SK-N-SH (cell line): ENCODE measurements around the gene SLX4IP. TPM values are rescaled to one million over a fixed set of nuclear protein-coding genes. Genes with fewer than 3 reads are reported as not detected.

Source experiments
- CTCF ChIA-PET: fragments of 300-600, 350-600 bp; formaldehyde crosslinking; extraction: SDS; loops from one replicate; lab custom pipeline; 2021; lab: Yijun Ruan, JAX
- POLR2A ChIA-PET: fragments of 350-600 bp; sonication (Branson Sonifier 250); formaldehyde crosslinking; extraction: SDS; loops from one replicate; lab custom pipeline; 2020; ENCODE audit warnings: antibody characterized with exemption, inconsistent platforms; lab: Yijun Ruan, JAX
- DNase-seq: peaks from one replicate; pipeline ENCODE4 v3.0.0; 2012
- H2AFZ ChIP-seq: fragments of 200-600 bp; sonication (generic); 2 replicates; pipeline ENCODE4 v1.8.1; 2016; ENCODE audit warnings: antibody characterized with exemption, mild to moderate bottlenecking, low read depth
- H3F3A ChIP-seq: fragments of 200-600 bp; sonication (generic); replicated peaks from 2 replicates; pipeline ENCODE3; 2016; ENCODE audit warnings: antibody characterized with exemption, mild to moderate bottlenecking; ENCODE audit not compliant: insufficient read depth
- H3K27ac ChIP-seq, 2 experiments: fragments of 200-500 bp in 1 of 2; fragments of 200-600 bp in 1 of 2; sonication (Bioruptor generic) in 1 of 2; sonication (generic), shearing (Covaris generic) in 1 of 2; 2 replicates each; pipeline versions ENCODE4 v1.5.1 to v1.6.1; 2014 to 2016; ENCODE audit warnings: low read depth in 2 of 2, inconsistent platforms in 1 of 2, low read length in 1 of 2, mild to moderate bottlenecking in 1 of 2, mixed read lengths in 1 of 2
- H3K27me3 ChIP-seq: fragments of 200-600 bp; sonication (generic), shearing (Covaris generic); 2 replicates; pipeline ENCODE4 v1.6.1; 2016; ENCODE audit warnings: mixed run types; ENCODE audit not compliant: insufficient read depth
- H3K36me3 ChIP-seq, 2 experiments: fragments of 200-500 bp in 1 of 2; fragments of 200-600 bp in 1 of 2; sonication (Bioruptor generic) in 1 of 2; sonication (generic) in 1 of 2; replicated peaks in 1 of 2; 2 replicates each; pipeline versions ENCODE3 to v1.5.1; 2014 to 2016; ENCODE audit warnings: low read length in 1 of 2, mild to moderate bottlenecking in 1 of 2; ENCODE audit not compliant: insufficient read depth in 2 of 2, control insufficient read depth in 1 of 2
- H3K4me1 ChIP-seq, 2 experiments: fragments of 200-500 bp in 1 of 2; fragments of 200-600 bp in 1 of 2; sonication (Bioruptor generic) in 1 of 2; sonication (generic), shearing (Covaris generic) in 1 of 2; 2 replicates each; pipeline versions ENCODE4 v1.5.1 to v1.6.1; 2014 to 2016; ENCODE audit warnings: low read depth in 1 of 2, low read length in 1 of 2, mixed run types in 1 of 2; ENCODE audit not compliant: insufficient read depth in 2 of 2, control insufficient read depth in 1 of 2
- H3K4me2 ChIP-seq: fragments of 200-600 bp; sonication (generic), shearing (Covaris generic); 2 replicates; pipeline ENCODE4 v1.6.1; 2017; ENCODE audit warnings: mixed run types
- H3K4me3 ChIP-seq, 2 experiments: fragments of 200-500 bp in 1 of 2; fragments of 200-600 bp in 1 of 2; sonication (Bioruptor generic) in 1 of 2; sonication (generic), shearing (Covaris generic) in 1 of 2; 2 replicates each; pipeline versions ENCODE4 v1.5.1 to v1.8.1; 2014 to 2016; ENCODE audit warnings: low read depth in 2 of 2, inconsistent platforms in 1 of 2, low read length in 1 of 2, mild to moderate bottlenecking in 1 of 2, mixed read lengths in 1 of 2, moderate library complexity in 1 of 2
- H3K79me2 ChIP-seq: fragments of 200-600 bp; sonication (generic); 2 replicates; pipeline ENCODE4 v1.8.1; 2017; ENCODE audit warnings: mild to moderate bottlenecking; ENCODE audit not compliant: insufficient read depth
- H3K9ac ChIP-seq: fragments of 200-600 bp; sonication (generic); 2 replicates; pipeline ENCODE4 v1.6.1; 2017; ENCODE audit warnings: mixed run types
- H3K9me2 ChIP-seq: fragments of 200-600 bp; sonication (generic); 2 replicates; pipeline ENCODE4 v1.6.1; 2017; ENCODE audit warnings: mixed run types
- H3K9me3 ChIP-seq: fragments of 200-600 bp; sonication (generic); 2 replicates; pipeline ENCODE4 v1.6.1; 2017; ENCODE audit warnings: mixed run types, mild to moderate bottlenecking, moderate library complexity
- H4K20me1 ChIP-seq: fragments of 200-600 bp; sonication (generic); 2 replicates; pipeline ENCODE4 v1.6.1; 2017; ENCODE audit warnings: mild to moderate bottlenecking, mixed run types; ENCODE audit not compliant: insufficient read depth
- EZH2phosphoT487 ChIP-seq: fragments of 200-600 bp; sonication (generic); IDR thresholded peaks from 2 replicates; pipeline ENCODE4 v1.6.1; 2017; ENCODE audit warnings: low read depth, mixed run types, mild to moderate bottlenecking, antibody characterized with exemption, moderate library complexity, borderline replicate concordance
- FOXM1 ChIP-seq: IDR thresholded peaks from 2 replicates; pipeline ENCODE4 v1.4.0; 2012; ENCODE audit warnings: low read depth, mild to moderate bottlenecking
- NRF1 ChIP-seq: IDR thresholded peaks from 2 replicates; pipeline ENCODE4 v1.6.1; 2012; ENCODE audit warnings: low read depth, mild to moderate bottlenecking, low read length
- SMC3 ChIP-seq: IDR thresholded peaks from 2 replicates; pipeline ENCODE4 v1.6.1; 2012; ENCODE audit warnings: low read depth, low read length, improper control_type of control experiment
- TEAD4 ChIP-seq: IDR thresholded peaks from 2 replicates; pipeline ENCODE4 v1.4.0; 2012; ENCODE audit warnings: mild to moderate bottlenecking, borderline replicate concordance; ENCODE audit not compliant: insufficient read depth
- WGBS: methylation state at CpG from one replicate; pipeline ENCODE4 v1.1.6; 2017; ENCODE audit warnings: low lambda C conversion rate; 5-methylcytosine and 5-hydroxymethylcytosine counted together
- polyA plus RNA-seq, 3 experiments: library from polyadenylated mRNA; depleted of rRNA; stranded (reverse); fragments of >200 nt; gene quantifications; 2 replicates each; pipeline ENCODE4 v1.2.3, GENCODE V29; 2012
- TF ChIP-seq, protein P1 (sequence below): fragments of 200-600 bp; sonication (generic); IDR thresholded peaks from 2 replicates; pipeline ENCODE4 v1.6.1; 2017; ENCODE audit warnings: antibody characterized with exemption, mild to moderate bottlenecking, moderate library complexity
- TF ChIP-seq, protein P2 (sequence below): IDR thresholded peaks from 2 replicates; pipeline ENCODE4 v1.6.1; 2012; ENCODE audit warnings: mild to moderate bottlenecking, low read depth, low read length, moderate library complexity

The SLX4IP gene
- polyA plus RNA-seq, 1 of the 3 experiments (the other 2 are of a cell fraction): 1.3 TPM

DNA sequence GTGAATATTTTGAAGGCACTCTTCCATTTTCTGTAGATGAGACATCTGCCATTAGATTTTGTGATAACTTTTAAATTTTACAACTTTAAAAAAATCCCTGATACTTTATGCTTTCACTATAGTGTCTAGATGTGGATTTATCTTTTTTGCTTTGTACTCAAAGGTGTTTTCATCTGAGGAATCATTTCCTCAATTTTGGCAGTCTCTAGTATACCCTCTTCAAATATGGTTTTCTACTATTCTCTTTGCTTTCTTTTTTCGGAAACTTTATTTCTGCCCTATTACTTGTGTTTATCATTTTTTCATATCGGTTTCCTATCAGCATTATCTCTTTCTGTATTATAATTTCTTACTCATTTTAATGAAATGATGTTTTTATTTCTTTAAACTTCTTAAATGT, 62.2 kb downstream of the SLX4IP start:
- H3K4me3 ChIP-seq: no peak overlapping the region
- H3K4me2 ChIP-seq: no peak overlapping the region
- TF ChIP-seq, protein P1, sequence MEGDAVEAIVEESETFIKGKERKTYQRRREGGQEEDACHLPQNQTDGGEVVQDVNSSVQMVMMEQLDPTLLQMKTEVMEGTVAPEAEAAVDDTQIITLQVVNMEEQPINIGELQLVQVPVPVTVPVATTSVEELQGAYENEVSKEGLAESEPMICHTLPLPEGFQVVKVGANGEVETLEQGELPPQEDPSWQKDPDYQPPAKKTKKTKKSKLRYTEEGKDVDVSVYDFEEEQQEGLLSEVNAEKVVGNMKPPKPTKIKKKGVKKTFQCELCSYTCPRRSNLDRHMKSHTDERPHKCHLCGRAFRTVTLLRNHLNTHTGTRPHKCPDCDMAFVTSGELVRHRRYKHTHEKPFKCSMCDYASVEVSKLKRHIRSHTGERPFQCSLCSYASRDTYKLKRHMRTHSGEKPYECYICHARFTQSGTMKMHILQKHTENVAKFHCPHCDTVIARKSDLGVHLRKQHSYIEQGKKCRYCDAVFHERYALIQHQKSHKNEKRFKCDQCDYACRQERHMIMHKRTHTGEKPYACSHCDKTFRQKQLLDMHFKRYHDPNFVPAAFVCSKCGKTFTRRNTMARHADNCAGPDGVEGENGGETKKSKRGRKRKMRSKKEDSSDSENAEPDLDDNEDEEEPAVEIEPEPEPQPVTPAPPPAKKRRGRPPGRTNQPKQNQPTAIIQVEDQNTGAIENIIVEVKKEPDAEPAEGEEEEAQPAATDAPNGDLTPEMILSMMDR: no peak
- TF ChIP-seq, all 33 proteins: peak for 0
- Histone ChIP-seq H3K36me3 (no peaks in the 10 kb centered on the region), H3K27ac (no peak overlapping the region), H3K9me2 (no peaks in the 10 kb centered on the region), H3K4me1 (peaks cover 4% of the 10 kb centered on the region in 2 experiments; a peak in 3 of 4 replicates), H3K9me3 (no peaks in the 10 kb centered on the region), H4K20me1 (no peaks in the 10 kb centered on the region), H3K9ac (no peak overlapping the region), H2AFZ (no peak overlapping the region), H3K27me3 (no peaks in the 10 kb centered on the region), H3F3A (no peaks in the 10 kb centered on the region), H3K79me2 (peaks cover 6% of the 10 kb centered on the region)
- POLR2A ChIA-PET: no interaction called here
- WGBS: 95% methylated on average over 2 of the region's 2 CpGs
- CTCF ChIA-PET: interaction anchor here (0.9 kb wide), 1 partner anchor 39 kb away, joined by 3 read pairs; no protein-coding TSS in a partner anchor
- DNase-seq: no peak

DNA sequence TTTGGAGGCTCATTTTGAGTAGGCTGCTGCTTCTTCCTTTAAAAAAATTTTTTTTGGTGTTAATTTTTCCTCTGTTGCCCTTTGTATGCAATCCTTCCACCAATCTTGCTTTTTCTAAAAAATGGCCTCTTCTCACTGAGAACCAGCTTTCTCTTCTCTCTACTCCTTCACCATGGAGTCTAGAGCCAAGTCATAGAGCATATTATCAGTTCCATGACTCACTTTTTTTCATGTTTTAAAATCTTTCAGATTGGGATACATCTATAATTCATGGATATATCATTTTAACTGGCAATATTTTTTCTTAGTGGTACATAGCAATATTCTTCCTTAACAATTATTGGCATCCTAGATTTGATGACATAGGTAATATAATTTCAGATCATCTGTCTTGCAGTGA, 62.7 kb downstream of the SLX4IP start:
- no peak overlapping the region for H3K4me2 ChIP-seq
- CTCF ChIA-PET: interaction anchor here (0.6 to 0.9 kb wide), 3 partner anchors 39 to 1145 kb away, joined by 3 read pairs; no protein-coding TSS in a partner anchor
- TF ChIP-seq EZH2phosphoT487: no peak
- no peak for TF ChIP-seq FOXM1
- TF ChIP-seq TEAD4: no peak
- TF ChIP-seq, protein P2, sequence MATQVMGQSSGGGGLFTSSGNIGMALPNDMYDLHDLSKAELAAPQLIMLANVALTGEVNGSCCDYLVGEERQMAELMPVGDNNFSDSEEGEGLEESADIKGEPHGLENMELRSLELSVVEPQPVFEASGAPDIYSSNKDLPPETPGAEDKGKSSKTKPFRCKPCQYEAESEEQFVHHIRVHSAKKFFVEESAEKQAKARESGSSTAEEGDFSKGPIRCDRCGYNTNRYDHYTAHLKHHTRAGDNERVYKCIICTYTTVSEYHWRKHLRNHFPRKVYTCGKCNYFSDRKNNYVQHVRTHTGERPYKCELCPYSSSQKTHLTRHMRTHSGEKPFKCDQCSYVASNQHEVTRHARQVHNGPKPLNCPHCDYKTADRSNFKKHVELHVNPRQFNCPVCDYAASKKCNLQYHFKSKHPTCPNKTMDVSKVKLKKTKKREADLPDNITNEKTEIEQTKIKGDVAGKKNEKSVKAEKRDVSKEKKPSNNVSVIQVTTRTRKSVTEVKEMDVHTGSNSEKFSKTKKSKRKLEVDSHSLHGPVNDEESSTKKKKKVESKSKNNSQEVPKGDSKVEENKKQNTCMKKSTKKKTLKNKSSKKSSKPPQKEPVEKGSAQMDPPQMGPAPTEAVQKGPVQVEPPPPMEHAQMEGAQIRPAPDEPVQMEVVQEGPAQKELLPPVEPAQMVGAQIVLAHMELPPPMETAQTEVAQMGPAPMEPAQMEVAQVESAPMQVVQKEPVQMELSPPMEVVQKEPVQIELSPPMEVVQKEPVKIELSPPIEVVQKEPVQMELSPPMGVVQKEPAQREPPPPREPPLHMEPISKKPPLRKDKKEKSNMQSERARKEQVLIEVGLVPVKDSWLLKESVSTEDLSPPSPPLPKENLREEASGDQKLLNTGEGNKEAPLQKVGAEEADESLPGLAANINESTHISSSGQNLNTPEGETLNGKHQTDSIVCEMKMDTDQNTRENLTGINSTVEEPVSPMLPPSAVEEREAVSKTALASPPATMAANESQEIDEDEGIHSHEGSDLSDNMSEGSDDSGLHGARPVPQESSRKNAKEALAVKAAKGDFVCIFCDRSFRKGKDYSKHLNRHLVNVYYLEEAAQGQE: no peak
- TF ChIP-seq SMC3: no peak
- TF ChIP-seq NRF1: no peak
- TF ChIP-seq, all 33 proteins: peak for 0
- H3K36me3 ChIP-seq: no peaks in the 10 kb centered on the region
- H3K9ac ChIP-seq: no peak overlapping the region
- H3K27ac ChIP-seq: no peak overlapping the region
- no peak overlapping the region for H3K4me3 ChIP-seq
- no peaks in the 10 kb centered on the region for H3F3A ChIP-seq
- POLR2A ChIA-PET: no interaction called here
- H3K27me3 ChIP-seq: no peaks in the 10 kb centered on the region
- H3K4me1 ChIP-seq: peaks cover 4% of the 10 kb centered on the region in 2 experiments; a peak in 3 of 4 replicates
- no peak overlapping the region for H2AFZ ChIP-seq
- H4K20me1 ChIP-seq: no peaks in the 10 kb centered on the region
- peaks cover 6% of the 10 kb centered on the region for H3K79me2 ChIP-seq
- no peak for DNase-seq
- no peaks in the 10 kb centered on the region for H3K9me3 ChIP-seq
- no peaks in the 10 kb centered on the region for H3K9me2 ChIP-seq
